ENCODE measurements around the gene NUDT6.

NUDT6 gene

GRCh38 chr4:122912810-122913575, 9.4 kb downstream of the NUDT6 start:
- DNase-seq: no peak

- no peak for DNase-seq
Measured at GRCh38 chr4:122911588-122911987, 10.8 kb downstream of the NUDT6 start.

GRCh38 chr4:122909683-122910082, 12.7 kb downstream of the NUDT6 start:
- DNase-seq: no peak

- DNase-seq: no peak
Measured at GRCh38 chr4:122908223-122908622, 14.2 kb downstream of the NUDT6 start.

DNA sequence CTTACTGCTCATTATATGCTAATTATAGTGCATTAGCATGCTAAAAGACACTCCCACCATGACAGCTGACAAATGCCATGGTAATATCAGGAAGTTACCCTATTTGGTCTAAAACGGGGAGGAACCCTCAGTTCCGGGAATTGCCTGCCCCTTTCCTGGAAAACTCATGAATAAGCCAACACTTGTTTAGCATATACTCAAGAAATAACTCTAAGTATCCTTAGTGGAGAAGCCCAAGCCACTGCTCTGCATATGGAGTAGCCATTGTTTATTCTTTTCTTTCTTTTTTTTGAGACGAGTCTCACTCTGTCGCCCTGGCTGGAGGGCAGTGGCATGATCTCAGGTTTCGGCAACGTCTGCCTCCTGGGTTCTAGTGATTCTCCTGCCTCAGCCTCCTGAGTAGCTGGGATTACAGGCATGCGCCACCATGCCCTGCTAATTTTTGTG, 15.5 kb downstream of the NUDT6 start:
- DNase-seq: no peak

GRCh38 chr4:122903766-122904288, 18.6 kb downstream of the NUDT6 start:
- DNase-seq: no peak

GRCh38 chr4:122901247-122902010, 21.0 kb downstream of the NUDT6 start:
- DNase-seq: no peak

DNA sequence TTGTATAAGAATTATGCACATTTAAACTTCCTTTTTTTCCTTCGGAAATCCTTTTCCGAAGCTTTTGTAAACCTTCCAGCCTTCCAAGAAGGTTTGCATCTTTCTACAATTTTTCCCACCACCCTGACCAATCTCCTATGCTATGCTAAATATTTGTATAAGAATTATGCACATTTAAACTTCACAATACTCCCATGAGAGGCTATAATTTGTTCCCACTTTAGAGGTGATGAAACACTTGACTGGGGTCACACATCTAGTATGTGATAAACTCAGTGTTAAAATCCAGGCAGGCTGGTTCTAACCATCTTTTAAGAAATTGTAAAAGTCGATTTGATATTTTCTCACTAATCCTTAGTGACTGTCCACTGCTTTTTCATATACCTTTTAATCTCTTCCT, 22.1 kb downstream of the NUDT6 start:
- no peak for DNase-seq

DNA sequence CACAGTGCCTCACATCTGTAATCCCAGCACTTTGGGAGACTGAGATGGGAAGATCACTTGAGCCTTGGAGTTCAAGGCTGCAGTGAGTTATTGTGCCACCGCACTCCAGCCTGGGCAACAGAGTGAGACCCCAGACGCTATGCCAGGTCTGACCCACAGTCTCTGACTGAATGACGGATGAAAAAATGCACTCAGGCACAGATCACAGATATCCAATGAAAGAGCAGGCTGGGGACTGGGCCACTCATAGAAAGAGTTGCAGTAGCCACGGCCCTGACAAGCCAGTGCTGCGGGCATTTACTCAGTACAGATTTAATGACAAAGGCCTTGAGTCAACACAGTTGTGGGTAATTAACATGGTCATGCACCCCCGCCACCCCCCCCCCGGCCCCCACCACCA, 22.7 kb downstream of the NUDT6 start:
- DNase-seq: no peak

DNA sequence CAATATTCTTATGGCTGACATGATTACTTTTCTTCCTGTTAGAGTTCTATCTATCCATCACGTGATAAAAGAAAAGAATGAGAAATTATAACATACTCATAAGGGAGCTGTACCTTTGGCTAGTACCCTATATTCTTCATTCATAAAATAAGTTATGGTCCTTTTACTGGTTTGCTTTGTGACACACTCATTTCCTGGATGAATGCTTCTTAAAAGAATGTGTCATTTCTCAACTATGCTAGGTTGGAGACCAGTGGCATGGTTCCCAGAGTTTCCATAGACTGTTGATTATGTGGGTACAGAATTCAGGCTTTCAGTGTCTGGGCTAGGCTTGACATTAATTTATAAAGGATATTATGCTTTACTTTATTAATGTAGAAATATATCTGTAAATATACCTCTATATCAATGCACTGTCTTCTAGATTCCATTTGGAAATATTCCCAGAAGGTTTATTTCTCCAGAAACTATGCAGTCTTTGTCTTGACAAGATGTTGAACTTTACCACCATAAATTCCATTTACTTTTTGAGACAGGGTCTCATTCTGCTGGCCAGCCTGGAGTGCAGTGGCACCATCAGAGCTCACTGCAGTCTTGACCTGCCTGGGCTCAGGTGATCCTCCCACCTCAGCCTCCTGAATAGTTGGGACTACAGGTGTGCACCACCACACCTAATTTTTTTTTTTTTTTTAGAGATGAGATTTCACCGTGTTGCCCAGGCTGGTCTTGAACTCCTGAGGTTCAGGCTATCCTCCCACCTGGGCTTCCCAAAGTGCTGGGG, 23.8 kb downstream of the NUDT6 start:
- DNase-seq: no peak

DNA sequence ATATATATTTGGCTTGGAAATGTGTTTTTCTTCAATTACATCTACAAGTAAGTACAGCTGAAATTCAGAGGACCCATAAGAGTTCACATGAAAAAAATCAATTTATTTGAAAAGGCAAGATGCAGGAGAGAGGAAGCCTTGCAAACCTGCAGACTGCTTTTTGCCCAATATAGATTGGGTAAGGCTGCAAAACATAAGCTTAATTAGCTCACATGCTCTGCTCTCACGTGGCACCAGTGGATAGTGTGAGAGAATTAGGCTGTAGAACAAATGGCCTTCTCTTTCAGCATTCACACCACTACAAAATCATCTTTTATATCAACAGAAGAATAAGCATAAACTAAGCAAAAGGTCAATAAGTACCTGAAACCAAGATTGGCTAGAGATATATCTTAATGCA, 26.1 kb downstream of the NUDT6 start:
- DNase-seq: no peak

DNA sequence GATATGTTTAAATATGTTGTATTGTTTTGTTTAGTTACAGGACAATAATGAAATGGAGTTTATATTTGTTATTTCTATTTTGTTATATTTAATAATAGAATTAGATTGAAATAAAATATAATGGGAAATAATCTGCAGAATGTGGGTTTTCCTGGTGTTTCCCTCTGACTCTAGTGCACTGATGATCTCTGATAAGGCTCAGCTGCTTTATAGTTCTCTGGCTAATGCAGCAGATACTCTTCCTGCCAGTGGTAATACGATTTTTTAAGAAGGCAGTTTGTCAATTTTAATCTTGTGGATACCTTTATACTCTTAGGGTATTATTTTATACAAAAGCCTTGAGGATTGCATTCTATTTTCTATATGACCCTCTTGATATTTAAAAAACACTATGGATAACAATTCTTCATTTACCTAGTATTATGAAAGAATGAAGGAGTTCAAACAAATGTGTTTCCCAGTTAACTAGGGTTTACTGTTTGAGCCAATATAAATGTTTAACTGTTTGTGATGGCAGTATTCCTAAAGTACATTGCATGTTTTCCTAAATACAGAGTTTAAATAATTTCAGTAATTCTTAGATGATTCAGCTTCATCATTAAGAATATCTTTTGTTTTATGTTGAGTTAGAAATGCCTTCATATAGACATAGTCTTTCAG, 26.9 kb downstream of the NUDT6 start:
- no peak for DNase-seq

DNA sequence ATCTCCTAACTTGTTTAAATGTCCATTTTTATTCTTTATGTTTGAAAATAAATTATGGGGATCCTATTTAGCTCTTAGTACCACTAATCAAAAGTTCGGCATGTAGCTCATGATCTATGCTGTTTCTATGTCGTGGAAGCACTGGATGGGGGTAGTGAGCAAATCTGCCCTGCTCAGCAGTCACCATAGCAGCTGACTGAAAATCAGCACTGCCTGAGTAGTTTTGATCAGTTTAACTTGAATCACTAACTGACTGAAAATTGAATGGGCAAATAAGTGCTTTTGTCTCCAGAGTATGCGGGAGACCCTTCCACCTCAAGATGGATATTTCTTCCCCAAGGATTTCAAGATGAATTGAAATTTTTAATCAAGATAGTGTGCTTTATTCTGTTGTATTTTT, 27.6 kb downstream of the NUDT6 start:
- DNase-seq: no peak

GRCh38 chr4:122890147-122890795, 32.1 kb downstream of the NUDT6 start:
- no peak for DNase-seq

- no peak for DNase-seq
Measured at GRCh38 chr4:122889726-122890125, 32.7 kb downstream of the NUDT6 start.

DNA sequence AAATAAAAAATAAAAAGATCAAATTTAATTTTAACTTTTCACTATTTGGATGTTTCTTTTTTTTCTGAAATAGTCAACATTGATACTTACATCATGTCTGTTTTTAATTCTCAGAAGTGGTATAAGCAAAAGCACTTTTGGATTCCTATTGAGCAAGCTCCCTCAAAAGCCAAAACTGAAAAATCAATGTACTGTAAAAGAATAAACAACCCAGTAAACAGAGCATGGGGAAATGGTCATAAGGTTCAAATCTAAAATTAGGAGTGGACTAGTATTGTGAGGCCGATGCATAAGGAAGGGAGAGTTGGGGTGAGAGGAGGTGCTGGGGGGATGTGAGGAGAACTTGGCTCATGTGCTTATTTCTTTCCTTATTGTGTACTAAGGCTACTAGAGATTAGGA, 37.9 kb downstream of the NUDT6 start:
- no peak for DNase-seq

DNA sequence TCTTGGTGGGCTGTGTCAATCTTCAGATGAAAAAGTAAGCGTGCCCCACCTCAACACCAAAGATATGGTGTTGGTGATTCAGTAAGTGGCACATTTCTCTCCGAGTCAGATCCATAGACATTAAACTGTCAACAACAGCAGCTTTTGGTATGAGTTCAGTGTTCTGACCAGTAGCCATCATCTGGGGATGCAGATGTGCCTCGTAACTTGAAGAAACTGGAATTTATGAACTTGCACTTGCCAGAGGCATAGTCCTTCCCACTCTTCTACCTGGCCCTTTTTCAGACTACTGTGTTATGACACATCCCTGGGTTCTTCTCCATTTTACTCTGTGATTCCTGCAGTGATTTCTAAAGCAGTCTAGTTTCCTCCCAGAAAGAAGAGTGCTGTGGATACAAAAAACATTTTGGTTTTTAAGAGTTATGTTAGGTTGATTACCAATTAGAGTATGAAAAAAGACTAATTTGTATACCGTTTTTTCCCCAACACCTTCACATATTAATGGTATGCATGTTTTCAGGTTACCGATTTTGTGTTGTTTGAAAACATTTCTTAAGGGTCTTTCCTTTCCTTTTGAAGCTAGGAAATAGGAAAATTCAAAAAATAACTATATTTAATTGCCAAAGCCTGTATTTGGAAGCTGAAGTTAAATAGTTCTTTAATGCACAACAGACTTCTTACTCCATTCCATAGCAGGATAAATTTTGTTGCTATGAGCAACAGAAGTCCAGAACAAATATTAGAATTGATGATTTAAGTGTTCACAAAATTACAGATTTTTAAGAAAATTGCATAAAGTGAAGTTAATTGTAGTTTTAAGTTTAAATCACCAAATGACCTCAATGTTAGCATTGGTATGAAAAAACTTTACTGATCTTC, 39.3 kb downstream of the NUDT6 start:
- no peak for DNase-seq

GRCh38 chr4:122879001-122879400, 43.4 kb downstream of the NUDT6 start:
- DNase-seq: no peak

GRCh38 chr4:122876456-122876855, 45.9 kb downstream of the NUDT6 start:
- DNase-seq: no peak

GRCh38 chr4:122875949-122876348, 46.4 kb downstream of the NUDT6 start:
- no peak for DNase-seq
